Karpas-422 (cell line): ENCODE measurements around the gene DNAI1. TPM values are rescaled to one million over a fixed set of nuclear protein-coding genes. Genes with fewer than 3 reads are reported as not detected.

Experiments used
- DNase-seq: peaks from one replicate; pipeline ENCODE4 v3.0.0-alpha.2; 2015
- H2AFZ ChIP-seq: fragments of 200-600 bp; sonication (generic); 2 replicates; pipeline ENCODE4 v1.6.1; 2014; ENCODE audit warnings: antibody characterized with exemption, low read length, mixed read lengths
- H3K27ac ChIP-seq: fragments of 200-600 bp; sonication (generic); 2 replicates; pipeline ENCODE4 v1.5.1; 2014; ENCODE audit warnings: mild to moderate bottlenecking, low read length, moderate library complexity
- H3K27me3 ChIP-seq: fragments of 200-600 bp; sonication (generic); 2 replicates; pipeline ENCODE4 v1.6.1; 2014; ENCODE audit warnings: low read length, mixed read lengths
- H3K36me3 ChIP-seq: fragments of 200-600 bp; sonication (generic); 2 replicates; pipeline ENCODE4 v1.6.1; 2014; ENCODE audit warnings: low read length, mixed read lengths; ENCODE audit not compliant: insufficient read depth
- H3K4me1 ChIP-seq: fragments of 200-600 bp; sonication (generic); 2 replicates; pipeline ENCODE4 v1.6.1; 2014; ENCODE audit warnings: mild to moderate bottlenecking, low read length, mixed read lengths
- H3K4me2 ChIP-seq: fragments of 200-600 bp; sonication (generic); 2 replicates; pipeline ENCODE4 v1.6.1; 2014; ENCODE audit warnings: low read length, low read depth, mild to moderate bottlenecking; ENCODE audit not compliant: poor library complexity, severe bottlenecking
- H3K4me3 ChIP-seq: fragments of 200-600 bp; sonication (generic); 2 replicates; pipeline ENCODE4 v1.5.1; 2014; ENCODE audit warnings: mild to moderate bottlenecking, antibody characterized with exemption, low read length, mixed read lengths
- H3K79me2 ChIP-seq: fragments of 200-600 bp; sonication (generic); 2 replicates; pipeline ENCODE4 v1.6.1; 2014; ENCODE audit warnings: mild to moderate bottlenecking, low read length, mixed read lengths
- H3K9ac ChIP-seq: fragments of 200-600 bp; sonication (generic); 2 replicates; pipeline ENCODE4 v1.6.0; 2014; ENCODE audit warnings: low read length
- H3K9me2 ChIP-seq: fragments of 200-600 bp; sonication (generic), shearing (Covaris generic); replicated peaks from 2 replicates; pipeline ENCODE4 v1.6.0; 2014; ENCODE audit warnings: mild to moderate bottlenecking, low read length, moderate library complexity; ENCODE audit not compliant: insufficient read depth
- H3K9me3 ChIP-seq: fragments of 300-700, 200-600 bp; sonication (generic); 2 replicates; pipeline ENCODE4 v1.6.1; 2014; ENCODE audit warnings: low read length, mixed read lengths
- H4K20me1 ChIP-seq: fragments of 200-600 bp; sonication (generic); 2 replicates; pipeline ENCODE4 v1.6.1; 2014; ENCODE audit warnings: mild to moderate bottlenecking, antibody characterized with exemption, low read length, low read depth; ENCODE audit not compliant: insufficient read depth
- total RNA-seq: library from RNA; depleted of rRNA; stranded (reverse); fragments of >200 nt; shearing (Covaris generic); gene quantifications from 2 replicates; pipeline ENCODE4 v1.2.3, GENCODE V29; 2014; ENCODE audit warnings: low replicate concordance

Gene DNAI1
- total RNA-seq, 1 experiment from 2014 or later: 3.4 TPM

GRCh38 chr9:34546834-34547827, 88.5 kb downstream of the DNAI1 start:
- H3K9me3 ChIP-seq: no peaks in the 10 kb centered on the region
- no peak overlapping the region for H3K9ac ChIP-seq
- no peak overlapping the region for H2AFZ ChIP-seq
- H4K20me1 ChIP-seq: no peaks in the 10 kb centered on the region
- no peaks in the 10 kb centered on the region for H3K4me1 ChIP-seq
- H3K4me3 ChIP-seq: no peak overlapping the region
- no peak overlapping the region for H3K4me2 ChIP-seq
- H3K79me2 ChIP-seq: no peaks in the 10 kb centered on the region
- H3K9me2 ChIP-seq: no peaks in the 10 kb centered on the region
- H3K27me3 ChIP-seq: no peaks in the 10 kb centered on the region
- no peaks in the 10 kb centered on the region for H3K36me3 ChIP-seq
- peak; percentile 96 for DNase-seq
- H3K27ac ChIP-seq: no peak overlapping the region

- no peak overlapping the region for H2AFZ ChIP-seq
Observed at GRCh38 chr9:34547960-34548611, 89.5 kb downstream of the DNAI1 start.

DNA sequence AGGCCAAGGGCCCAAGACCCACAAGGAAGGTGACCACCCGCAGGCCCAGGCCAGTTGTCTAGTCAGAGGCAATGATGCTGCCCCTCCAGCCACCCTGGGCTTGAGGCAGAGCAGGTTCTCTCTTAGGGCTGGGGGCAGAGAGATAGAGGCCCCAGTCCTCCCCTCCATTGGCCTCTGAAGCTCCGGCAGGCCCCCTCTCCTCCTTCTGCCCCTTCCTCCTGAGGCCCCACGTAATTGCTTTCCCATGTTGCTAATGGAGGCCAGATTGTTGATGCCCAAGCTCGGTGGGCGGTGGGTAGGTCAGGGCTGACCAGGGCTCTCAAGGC, 90.8 kb downstream of the DNAI1 start:
- H3K36me3 ChIP-seq: no peaks in the 10 kb centered on the region
- no peak overlapping the region for H3K4me2 ChIP-seq
- no peak overlapping the region for H3K9ac ChIP-seq
- no peaks in the 10 kb centered on the region for H3K9me3 ChIP-seq
- DNase-seq: no peak
- no peaks in the 10 kb centered on the region for H3K79me2 ChIP-seq
- H3K4me3 ChIP-seq: no peak overlapping the region
- no peak overlapping the region for H2AFZ ChIP-seq
- H4K20me1 ChIP-seq: no peaks in the 10 kb centered on the region
- H3K27ac ChIP-seq: no peak overlapping the region
- no peaks in the 10 kb centered on the region for H3K9me2 ChIP-seq
- H3K4me1 ChIP-seq: no peaks in the 10 kb centered on the region
- no peaks in the 10 kb centered on the region for H3K27me3 ChIP-seq

More at GRCh38 chr9:34547960-34548611, 89.5 kb downstream of the DNAI1 start:
- Histone ChIP-seq H3K79me2 (no peaks in the 10 kb centered on the region), H3K9me2 (no peaks in the 10 kb centered on the region), H3K9ac (no peak overlapping the region), H4K20me1 (no peaks in the 10 kb centered on the region), H3K4me1 (no peaks in the 10 kb centered on the region), H3K36me3 (no peaks in the 10 kb centered on the region), H3K27me3 (no peaks in the 10 kb centered on the region), H3K4me3 (no peak overlapping the region), H3K27ac (no peak overlapping the region), H3K4me2 (no peak overlapping the region), H3K9me3 (no peaks in the 10 kb centered on the region)
- DNase-seq: peak; percentile 71

DNA sequence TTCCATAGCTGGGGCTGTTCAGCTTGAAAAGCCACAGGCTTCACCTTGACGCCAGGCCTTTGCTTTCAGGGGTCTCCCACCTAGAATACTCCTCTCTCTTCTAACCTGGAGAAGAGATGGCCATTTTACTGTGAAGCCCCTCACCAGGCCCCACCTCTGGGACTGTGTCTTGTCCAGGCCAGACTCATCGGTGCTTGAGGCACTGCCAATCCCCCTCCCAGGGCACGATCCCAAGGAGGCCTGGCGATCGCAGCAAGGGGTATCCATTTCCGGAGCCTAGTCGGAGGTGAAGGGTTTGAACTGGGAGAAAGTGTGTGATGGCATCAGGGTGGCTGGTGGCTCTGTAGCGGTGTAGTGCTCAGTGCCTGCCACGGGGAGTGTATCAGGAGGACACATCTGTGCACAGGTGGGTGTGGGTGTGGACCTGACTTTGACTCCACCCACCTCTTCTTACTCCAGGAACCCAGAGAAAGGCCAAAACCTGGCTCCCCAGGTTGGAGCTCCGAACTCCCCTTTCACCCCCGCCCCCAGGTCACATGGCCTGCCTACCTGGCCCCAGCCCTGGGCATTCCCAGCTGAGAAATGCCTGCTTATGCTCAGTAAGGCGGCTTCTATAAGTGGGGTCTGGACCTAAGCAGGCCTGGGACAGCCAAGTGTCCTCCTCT, 91.5 kb downstream of the DNAI1 start:
- Histone ChIP-seq H3K9ac (no peak overlapping the region), H3K79me2 (no peaks in the 10 kb centered on the region), H3K9me3 (no peaks in the 10 kb centered on the region), H3K9me2 (no peaks in the 10 kb centered on the region), H3K4me1 (no peaks in the 10 kb centered on the region), H3K4me2 (no peak overlapping the region), H2AFZ (no peak overlapping the region), H3K4me3 (no peak overlapping the region), H3K27ac (no peak overlapping the region), H4K20me1 (no peaks in the 10 kb centered on the region), H3K36me3 (no peaks in the 10 kb centered on the region), H3K27me3 (no peaks in the 10 kb centered on the region)
- no peak for DNase-seq

DNA sequence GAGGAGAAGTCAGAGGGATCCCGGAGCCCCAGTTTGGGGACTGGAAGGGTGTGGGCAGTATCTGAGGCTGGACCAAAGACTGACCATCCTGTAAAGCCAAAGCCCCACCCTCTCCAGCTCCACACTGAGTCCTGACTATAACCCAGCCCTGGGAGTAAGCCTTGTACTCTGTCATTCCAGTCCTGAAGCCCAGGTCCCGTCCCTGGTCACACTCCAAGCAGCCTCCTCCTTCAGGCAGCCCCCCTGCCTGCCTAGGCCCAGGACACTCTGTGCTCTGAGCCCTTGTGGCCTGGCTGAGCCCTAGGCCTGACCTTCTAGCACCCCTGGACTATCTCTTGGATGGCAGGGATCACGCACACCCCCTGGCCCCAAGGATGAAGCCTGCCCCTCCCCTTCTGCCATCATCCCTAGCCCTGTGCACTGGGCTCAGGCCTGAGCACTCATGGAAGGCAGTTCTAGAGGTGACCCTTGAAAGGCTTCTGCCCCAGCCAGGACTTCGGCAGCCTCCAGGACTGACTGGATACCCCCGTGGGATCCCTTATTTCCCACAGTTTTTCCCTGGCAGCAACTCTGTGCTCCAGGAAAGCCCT, 92.2 kb downstream of the DNAI1 start:
- Histone ChIP-seq H3K79me2 (no peaks in the 10 kb centered on the region), H3K4me3 (no peak overlapping the region), H3K27me3 (no peaks in the 10 kb centered on the region), H3K36me3 (no peaks in the 10 kb centered on the region), H3K27ac (no peak overlapping the region), H3K4me1 (no peaks in the 10 kb centered on the region), H3K4me2 (no peak overlapping the region), H3K9me3 (no peaks in the 10 kb centered on the region), H4K20me1 (no peaks in the 10 kb centered on the region), H3K9ac (no peak overlapping the region), H2AFZ (no peak overlapping the region), H3K9me2 (no peaks in the 10 kb centered on the region)
- no peak for DNase-seq

DNA sequence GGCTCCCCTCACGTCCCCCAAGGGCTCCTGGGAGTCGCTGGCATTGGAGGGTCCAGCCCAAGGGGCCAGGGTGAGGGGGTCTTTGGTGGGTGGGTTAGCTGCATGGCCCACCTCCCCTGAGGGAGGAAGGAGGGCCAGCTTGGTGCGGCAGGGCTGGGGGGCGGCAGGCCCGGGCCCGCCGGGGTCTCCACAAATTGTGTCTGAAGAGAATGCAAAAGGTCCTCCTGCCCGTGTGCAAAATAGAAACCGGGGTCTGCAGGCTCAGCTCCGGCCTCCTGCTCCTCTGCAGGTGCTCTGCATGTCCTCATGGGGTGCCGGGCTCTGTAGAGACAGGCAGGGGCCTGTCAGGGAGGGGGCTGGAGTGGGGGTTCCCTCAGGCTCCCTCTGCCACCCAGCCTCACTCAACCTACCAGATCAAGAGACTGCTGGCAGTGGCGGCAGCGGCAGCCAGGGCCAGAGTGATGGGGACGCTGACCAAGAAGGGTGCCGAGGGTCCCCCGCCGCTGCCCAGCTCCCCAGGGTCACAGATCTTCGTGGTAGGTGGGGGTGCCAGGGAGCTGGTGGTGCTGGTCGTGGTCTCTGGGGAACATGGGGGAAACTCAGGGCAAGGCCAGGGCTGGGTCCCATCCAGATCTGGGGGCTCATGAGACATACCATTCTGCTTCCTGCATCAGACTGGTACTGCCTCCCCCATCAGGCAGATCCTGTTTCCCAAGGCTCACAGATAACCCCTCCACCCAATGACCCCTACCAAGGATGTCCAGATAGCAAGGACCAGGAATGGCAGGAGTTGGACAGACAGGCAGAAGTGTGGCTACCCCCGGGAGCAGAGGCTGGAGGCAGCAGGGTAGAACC, 93.4 kb downstream of the DNAI1 start:
- no peaks in the 10 kb centered on the region for H3K27me3 ChIP-seq
- no peak overlapping the region for H3K27ac ChIP-seq
- H3K4me3 ChIP-seq: no peak overlapping the region
- H3K79me2 ChIP-seq: no peaks in the 10 kb centered on the region
- H3K9ac ChIP-seq: no peak overlapping the region
- no peaks in the 10 kb centered on the region for H3K9me2 ChIP-seq
- H3K4me1 ChIP-seq: no peaks in the 10 kb centered on the region
- no peaks in the 10 kb centered on the region for H4K20me1 ChIP-seq
- no peaks in the 10 kb centered on the region for H3K36me3 ChIP-seq
- no peak for DNase-seq
- no peak overlapping the region for H3K4me2 ChIP-seq
- no peaks in the 10 kb centered on the region for H3K9me3 ChIP-seq
- no peak overlapping the region for H2AFZ ChIP-seq

DNA sequence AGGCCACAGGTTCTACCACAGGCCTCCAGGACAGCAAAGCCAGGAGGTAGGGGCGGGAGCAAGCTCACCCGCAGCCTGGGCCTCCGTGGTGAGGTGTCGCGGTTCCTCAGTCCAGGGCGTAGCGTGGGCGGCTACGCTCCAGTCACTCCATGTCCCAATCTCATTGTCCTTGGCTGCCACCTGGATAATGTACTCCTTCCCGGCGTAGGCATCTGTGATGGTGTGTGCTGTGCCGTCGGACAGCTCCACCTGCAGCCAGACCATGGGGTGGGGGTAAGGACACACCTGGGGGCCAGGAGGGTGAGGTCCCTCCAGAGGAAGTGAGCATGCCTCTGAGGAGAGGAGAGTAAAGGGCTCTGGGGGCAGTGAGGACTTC, 94.0 kb downstream of the DNAI1 start:
- Histone ChIP-seq H3K4me2 (no peak overlapping the region), H3K27me3 (no peaks in the 10 kb centered on the region), H3K9ac (no peak overlapping the region), H2AFZ (no peak overlapping the region), H4K20me1 (no peaks in the 10 kb centered on the region), H3K9me3 (no peaks in the 10 kb centered on the region), H3K4me1 (no peaks in the 10 kb centered on the region), H3K27ac (no peak overlapping the region), H3K79me2 (no peaks in the 10 kb centered on the region), H3K36me3 (no peaks in the 10 kb centered on the region), H3K4me3 (no peak overlapping the region), H3K9me2 (no peaks in the 10 kb centered on the region)
- DNase-seq: no peak
